Keratinocyte (primary cell): ENCODE measurements around the gene C11orf91.

Experiments
- CTCF ChIP-seq, 3 experiments: IDR thresholded peaks in 1 of 3; conservative IDR thresholded peaks in 1 of 3; optimal IDR thresholded peaks in 1 of 3; 2 replicates in 2 of 3; 3 replicates in 1 of 3; pipeline versions ENCODE3 to v1.5.1; 2011; ENCODE audit warnings: low read length in 3 of 3, mild to moderate bottlenecking in 3 of 3, moderate library complexity in 2 of 3, control low read depth in 1 of 3, inconsistent platforms in 1 of 3; ENCODE audit not compliant: insufficient read depth in 2 of 3; ENCODE audit errors: extremely low read depth in 1 of 3
- EZH2 ChIP-seq: IDR thresholded peaks from one replicate; pipeline ENCODE4 v1.6.1; 2012; ENCODE audit warnings: inconsistent platforms, mild to moderate bottlenecking, low read length, moderate library complexity

- TF ChIP-seq CTCF (optimal IDR thresholded peaks at IDR 0.05 in 1 of 3, IDR thresholded peaks at IDR 0.05 in 1 of 3, conservative IDR thresholded peaks at IDR 0.05 in 1 of 3; ENCODE audit: extremely low read depth in 1 of 3, insufficient read depth in 2 of 3, low read length in 3 of 3) (no peak), EZH2 (no peak)
Observed at GRCh38 chr11:33672273-33672672, 28.4 kb downstream of the C11orf91 start.
